ENCODE results near the gene COG5. TPM values are rescaled to one million over a fixed set of nuclear protein-coding genes. Genes with fewer than 3 reads are reported as not detected.

COG5 gene
- total RNA-seq (10 to 100 TPM; 70.6 to 76.1 TPM), polyA plus RNA-seq (ENCODE audit: insufficient read depth, low read depth, low replicate concordance) (27.1 TPM)
- long read RNA-seq, donor 1, full-length matches to known transcripts = 2 of 97 reads
- long read RNA-seq, donor 1, partial matches to known transcripts = 58 of 97 reads
- long read RNA-seq, donor 1, other reads (novel, unspliced or antisense) = 37 of 97 reads
- long read RNA-seq, donor 2, full-length matches to known transcripts = 6 of 12 reads
- long read RNA-seq, donor 2, partial matches to known transcripts = 6 of 12 reads
- long read RNA-seq, donor 2, other reads (novel, unspliced or antisense) = 0 of 12 reads

- H3K27me3 ChIP-seq = no peaks in the 10 kb centered on the region
- H3K9me3 ChIP-seq = no peaks in the 10 kb centered on the region
- peak within 1 kb of the TSS; percentile 87 to 95 for H3K27ac ChIP-seq
- H3K36me3 ChIP-seq (ENCODE audit: low read depth, missing control alignments) = no peaks in the 10 kb centered on the region
- intact Hi-C loops (cut with DNase I; ENCODE audit: low total_unique reads) = no loop called here
- H3K4me1 ChIP-seq = peaks cover 7% of the 10 kb centered on the region
- WGBS, 2 donors = 0% methylated on average over 11 to 45 of the region's 55 CpGs
- peak; percentile 89 for DNase-seq
- H3K4me3 ChIP-seq = peak within 1 kb of the TSS; percentile 88 to 99
- TF ChIP-seq CTCF (IDR thresholded peaks at IDR 0.05) (no peak), POLR2A (IDR thresholded peaks at IDR 0.05) (no peak)
Measured at GRCh38 chr7:107563775-107564552, at the start of gene COG5, which contains the start of gene DUS4L. Gene COG5 (minus strand): TSS chr7:107563920. CDS start chr7:107563896, 24 bp downstream. Gene DUS4L (plus strand): TSS chr7:107563971. CDS start chr7:107567071, 3,100 bp downstream.

- intact Hi-C loops (cut with DNase I; ENCODE audit: low total_unique reads) = no loop called here
- WGBS, 2 donors = 91 to 93% methylated on average over 1 of the region's 1 CpG
- DNase-seq = no peak
- Histone ChIP-seq H3K27me3 (no peaks in the 10 kb centered on the region), H3K4me1 (peaks cover 4% of the 10 kb centered on the region), H3K27ac (no peak overlapping the region), H3K4me3 (no peak overlapping the region), H3K36me3 (ENCODE audit: low read depth, missing control alignments) (no peaks in the 10 kb centered on the region), H3K9me3 (no peaks in the 10 kb centered on the region)
- TF ChIP-seq CTCF (IDR thresholded peaks at IDR 0.05) = no peak
- TF ChIP-seq POLR2A (IDR thresholded peaks at IDR 0.05) = no peak
Measured at GRCh38 chr7:107613439-107613838, 49.7 kb upstream of the COG5 start.

GRCh38 chr7:107610323-107610722 is 46.6 kb upstream of the COG5 start:
- no peaks in the 10 kb centered on the region for H3K9me3 ChIP-seq
- no peaks in the 10 kb centered on the region for H3K27me3 ChIP-seq
- H3K4me1 ChIP-seq = peaks cover 4% of the 10 kb centered on the region
- no peak for DNase-seq
- H3K27ac ChIP-seq = no peak overlapping the region
- WGBS, 2 donors = 46 to 82% methylated on average over 1 of the region's 1 CpG
- H3K36me3 ChIP-seq (ENCODE audit: low read depth, missing control alignments) = no peaks in the 10 kb centered on the region
- no peak for TF ChIP-seq POLR2A (IDR thresholded peaks at IDR 0.05)
- no peak for TF ChIP-seq CTCF (IDR thresholded peaks at IDR 0.05)
- no peak overlapping the region for H3K4me3 ChIP-seq
- intact Hi-C loops (cut with DNase I; ENCODE audit: low total_unique reads) = no loop called here

- TF ChIP-seq POLR2A (IDR thresholded peaks at IDR 0.05) = no peak
- no peak for TF ChIP-seq CTCF (IDR thresholded peaks at IDR 0.05)
- peaks cover 4% of the 10 kb centered on the region for H3K4me1 ChIP-seq
- no peak overlapping the region for H3K27ac ChIP-seq
- no peak overlapping the region for H3K4me3 ChIP-seq
- H3K36me3 ChIP-seq (ENCODE audit: low read depth, missing control alignments) = no peaks in the 10 kb centered on the region
- H3K27me3 ChIP-seq = no peaks in the 10 kb centered on the region
- 45 to 52% methylated on average over 4 of the region's 4 CpGs for WGBS, 2 donors
- no peak for DNase-seq
- intact Hi-C loops (cut with DNase I; ENCODE audit: low total_unique reads) = no loop called here
- no peaks in the 10 kb centered on the region for H3K9me3 ChIP-seq
Measured at GRCh38 chr7:107609811-107610261, 46.1 kb upstream of the COG5 start.
